Right cardiac atrium (tissue), 5 donors: Measurements from ENCODE around the gene NDUFAF2. TPM values are rescaled to one million over a fixed set of nuclear protein-coding genes. Genes with fewer than 3 reads are reported as not detected.
A peak's percentile ranks its signal among the peaks of the same experiment; 100 is the strongest.
"Not testable (repeated sequence)": the region's sequence is repeated elsewhere in the genome, so short reads cannot be mapped to it uniquely, and the experiment has no call there.

Source experiments
- ATAC-seq, 2 donors: fragments of 200-7000 bp; cut with Tn5 transposase; one replicate each; pipeline versions ENCODE4 v1.8.0 to v1.9.1; 2020; ENCODE audit warnings: moderate library complexity in 2 of 2, mild to moderate bottlenecking in 1 of 2
- DNase-seq, 3 donors: peaks; one replicate each; pipeline ENCODE4 v3.0.0-alpha.2; 2020
- H3K27ac ChIP-seq: one replicate; pipeline ENCODE4 v1.5.1; 2013; ENCODE audit warnings: mild to moderate bottlenecking, low read length, control low read depth, moderate library complexity
- H3K27me3 ChIP-seq: one replicate; pipeline ENCODE4 v1.6.1; 2013; ENCODE audit not compliant: control insufficient read depth, insufficient read depth
- H3K4me1 ChIP-seq: one replicate; pipeline ENCODE4 v1.6.1; 2013; ENCODE audit warnings: low read length; ENCODE audit not compliant: control insufficient read depth, insufficient read depth
- H3K4me3 ChIP-seq: one replicate; pipeline ENCODE4 v1.5.1; 2013; ENCODE audit warnings: low read length, control low read depth
- H3K9me3 ChIP-seq: one replicate; pipeline ENCODE4 v1.6.1; 2013; ENCODE audit warnings: low read length; ENCODE audit not compliant: control insufficient read depth
- WGBS: extraction: QIAGEN DNeasy Blood & Tissue Kit; methylation state at CpG from one replicate; pipeline ENCODE4 v1.1.7; 2013; 5-methylcytosine and 5-hydroxymethylcytosine counted together
- intact Hi-C, 4 donors: fragments of 100-400 bp; cut with DNase I; formaldehyde crosslinking; loops; one replicate each; pipeline versions ENCODE4 v1.11.0 to v1.14.0; 2022 to 2023
- polyA plus RNA-seq: library from polyadenylated mRNA; stranded (reverse); fragments of 200-250 nt; gene quantifications from one replicate; pipeline ENCODE4 v1.2.3, GENCODE V29; 2013
- total RNA-seq, 4 donors: library from RNA; stranded (reverse); fragmentation: NEBNext Ultra II Directional; extraction: Animal tissue kit (Norgen Biotek cat#: 25700); gene quantifications; one replicate each; pipeline ENCODE4 v1.2.1, GENCODE V29; 2021
- donor health status: healthy with polysubstance abuse.
- donor health status: DM: no; HTN: yes; CAD: no.
- donor health status: DM: no; HTN: no; CAD: no.
- donor health status: DM: no; HTN: yes; CAD: no; lungs with severe emphysema.
- donor health status: DM: yes; HTN: yes; CAD: no.

Gene NDUFAF2
- total and polyA plus RNA-seq, 5 donors, result 32.0 to 74.6 (median 34.8) TPM

DNA sequence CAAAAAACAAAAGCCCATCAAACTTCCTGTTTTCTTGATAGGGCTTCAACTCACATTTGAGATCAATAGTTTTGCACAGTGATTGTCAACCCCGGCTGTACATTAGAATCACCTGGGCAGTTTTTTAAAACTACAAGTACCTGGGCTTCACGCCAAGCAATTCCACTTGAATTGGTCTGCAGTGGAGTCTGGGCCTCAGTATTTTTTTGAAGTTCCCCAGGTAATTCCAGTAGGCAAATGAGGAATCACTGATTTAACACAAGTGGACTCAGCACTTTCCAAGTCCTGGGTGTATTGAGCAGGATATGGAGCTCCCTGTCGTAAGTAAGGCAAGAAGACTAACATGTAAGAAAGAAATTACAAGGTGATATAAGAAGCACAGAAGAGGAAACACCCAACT, 232.1 kb downstream of the NDUFAF2 start:
- 94% methylated on average over 3 of the region's 3 CpGs for WGBS
- DNase-seq (no peak), ATAC-seq (no peak)
- intact Hi-C loops, result no loop called here
- H3K4me1 ChIP-seq, result peaks cover 3% of the 10 kb centered on the region
- no peak overlapping the region for H3K4me3 ChIP-seq
- no peak overlapping the region for H3K27ac ChIP-seq
- H3K9me3 ChIP-seq, result no peaks in the 10 kb centered on the region
- H3K27me3 ChIP-seq, result no peaks in the 10 kb centered on the region

DNA sequence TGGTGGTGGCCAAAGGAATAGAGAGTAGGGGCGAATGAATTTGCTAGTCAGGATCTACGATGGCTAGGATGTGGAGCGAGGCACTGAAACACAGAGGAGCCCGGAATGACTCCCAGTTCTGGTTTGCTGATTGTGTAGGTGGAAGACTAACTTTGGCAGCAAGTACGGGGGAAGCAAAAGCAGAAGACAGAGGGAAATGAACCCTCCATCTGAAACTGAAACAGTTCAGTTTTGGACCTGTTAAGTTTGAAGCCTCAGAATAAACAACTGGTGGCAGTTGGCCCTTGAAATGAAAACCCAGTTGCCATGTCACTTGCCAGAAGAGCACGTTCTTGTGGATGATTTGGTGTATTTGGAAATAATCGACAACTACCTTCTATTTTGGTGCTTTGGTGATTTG, 232.7 kb downstream of the NDUFAF2 start:
- Histone ChIP-seq H3K4me3 (no peak overlapping the region), H3K27ac (no peak overlapping the region), H3K9me3 (no peaks in the 10 kb centered on the region), H3K4me1 (peaks cover 3% of the 10 kb centered on the region), H3K27me3 (no peaks in the 10 kb centered on the region)
- DNase-seq (no peak), ATAC-seq (no peak)
- intact Hi-C loops, result no loop called here
- 83% methylated on average over 7 of the region's 7 CpGs for WGBS

DNA sequence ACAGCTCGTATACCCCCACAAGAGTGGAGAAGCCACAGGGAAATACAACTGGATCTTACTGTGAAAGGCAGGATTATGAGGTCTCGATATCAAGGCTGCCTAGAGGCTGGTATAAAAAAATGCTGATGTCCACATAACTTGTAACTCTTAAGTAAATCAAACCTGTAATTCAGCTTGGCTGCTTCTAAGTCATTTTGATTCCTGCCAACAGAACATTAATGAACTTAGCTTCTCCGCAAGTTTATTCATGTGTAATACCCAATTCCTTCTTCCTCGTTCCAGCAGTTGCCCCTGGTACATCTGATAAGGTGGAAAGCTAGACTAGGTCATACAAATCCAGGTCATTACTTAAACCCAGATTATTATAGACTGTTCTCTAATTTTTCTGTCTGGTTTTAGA, 233.7 kb downstream of the NDUFAF2 start:
- no peaks in the 10 kb centered on the region for H3K27me3 ChIP-seq
- no peaks in the 10 kb centered on the region for H3K9me3 ChIP-seq
- 93% methylated on average over 4 of the region's 4 CpGs for WGBS
- H3K4me3 ChIP-seq, result no peak overlapping the region
- H3K27ac ChIP-seq, result no peak overlapping the region
- peaks cover 3% of the 10 kb centered on the region for H3K4me1 ChIP-seq
- intact Hi-C loops, result no loop called here
- ATAC-seq, result no peak
- no peak for DNase-seq

DNA sequence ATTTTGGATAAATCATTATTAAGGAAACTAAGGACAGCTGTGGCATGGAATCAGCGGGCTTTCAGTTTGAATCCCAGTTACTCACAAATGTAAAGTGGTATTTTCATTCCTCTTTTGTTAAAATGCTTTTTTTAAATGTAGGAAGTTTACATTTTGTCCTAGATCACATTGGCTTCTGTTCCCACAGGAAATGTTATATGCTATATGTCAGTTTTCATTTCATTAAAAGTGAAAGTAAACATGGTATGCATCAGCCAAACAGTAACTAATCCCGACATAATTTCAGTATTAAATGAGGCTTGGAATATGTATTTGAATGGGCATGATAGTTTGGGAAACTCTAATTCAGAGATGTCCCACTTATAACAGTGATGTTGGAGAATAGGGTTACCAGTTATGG, 235.9 kb downstream of the NDUFAF2 start:
- intact Hi-C loops, result no loop called here

DNA sequence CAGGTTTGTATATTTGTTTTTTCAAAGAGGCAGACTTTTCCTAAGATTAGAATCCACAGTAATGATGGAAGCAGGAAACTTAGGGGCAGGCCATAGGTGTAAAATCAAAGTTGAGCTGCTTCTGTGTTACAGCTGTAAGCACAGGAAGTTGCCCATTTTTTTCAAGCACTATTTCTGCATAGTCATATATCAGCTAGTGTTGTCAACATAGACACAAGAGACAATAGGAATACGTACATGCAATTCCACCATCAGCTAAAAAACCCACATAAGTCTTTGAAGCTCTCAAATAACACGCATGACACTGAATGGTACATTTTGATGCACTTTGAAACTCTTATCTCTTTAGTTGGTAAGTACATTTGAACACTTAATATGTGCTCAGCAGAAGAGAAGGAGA, 237.4 kb downstream of the NDUFAF2 start:
- WGBS, result 66% methylated on average over 2 of the region's 2 CpGs
- H3K27ac ChIP-seq, result no peak overlapping the region
- H3K4me3 ChIP-seq, result no peak overlapping the region
- no peaks in the 10 kb centered on the region for H3K27me3 ChIP-seq
- H3K4me1 ChIP-seq, result peaks cover 2% of the 10 kb centered on the region
- intact Hi-C loops, result no loop called here
- no peak for DNase-seq
- H3K9me3 ChIP-seq, result no peaks in the 10 kb centered on the region
- no peak for ATAC-seq

More for the DNA sequence above, 235.9 kb downstream of the NDUFAF2 start:
- H3K4me1 ChIP-seq, result peaks cover 3% of the 10 kb centered on the region
- no peaks in the 10 kb centered on the region for H3K27me3 ChIP-seq
- no peaks in the 10 kb centered on the region for H3K9me3 ChIP-seq
- 55% methylated on average over 2 of the region's 2 CpGs for WGBS
- H3K4me3 ChIP-seq, result peak overlapping the region; percentile 48
- DNase-seq (no peak), ATAC-seq (no peak)
- no peak overlapping the region for H3K27ac ChIP-seq

DNA sequence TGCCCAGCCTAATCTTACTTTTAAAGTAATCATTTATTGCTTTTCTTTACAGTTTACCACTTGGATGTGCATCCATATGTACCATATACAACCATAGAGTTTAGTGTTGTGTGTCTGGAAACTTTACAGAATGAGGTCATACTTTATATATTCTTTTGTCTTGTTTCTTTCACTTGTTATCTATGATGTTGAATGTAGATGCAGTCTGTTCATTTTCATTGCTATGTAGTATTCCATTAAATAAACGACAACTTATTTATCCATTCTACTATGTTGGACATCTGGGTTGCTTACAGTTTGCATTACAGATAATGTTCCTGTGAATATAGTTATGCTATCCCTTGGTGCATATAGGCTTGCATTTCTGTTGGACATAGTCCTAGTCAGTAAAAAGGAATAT, 238.5 kb downstream of the NDUFAF2 start:
- 95% methylated on average over 1 of the region's 1 CpG for WGBS
- Histone ChIP-seq H3K27me3 (no peaks in the 10 kb centered on the region), H3K4me1 (peaks cover 5% of the 10 kb centered on the region), H3K4me3 (no peak overlapping the region), H3K27ac (no peak overlapping the region), H3K9me3 (no peaks in the 10 kb centered on the region)
- ATAC-seq (no peak), DNase-seq (no peak)
- intact Hi-C loops, result no loop called here

DNA sequence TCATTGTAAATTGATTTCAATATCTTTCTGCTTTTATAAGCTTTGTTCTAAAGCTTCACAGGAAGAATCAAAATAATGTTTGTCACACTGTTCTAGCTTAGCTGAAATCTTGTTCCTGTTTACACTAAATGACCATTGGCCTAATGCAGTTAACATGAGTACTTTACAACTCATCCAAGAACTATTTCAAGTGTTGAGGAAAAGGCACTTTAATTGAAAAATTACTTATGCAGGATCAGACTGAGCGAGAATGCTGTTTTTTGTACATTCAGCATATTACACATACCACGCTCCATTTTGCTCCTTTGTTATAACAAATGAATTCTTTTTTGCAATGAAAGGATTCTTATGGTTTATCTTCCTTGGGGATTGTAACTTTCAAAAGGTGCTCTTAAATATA, 239.7 kb downstream of the NDUFAF2 start:
- no peaks in the 10 kb centered on the region for H3K27me3 ChIP-seq
- no peaks in the 10 kb centered on the region for H3K9me3 ChIP-seq
- H3K4me1 ChIP-seq, result peaks cover 5% of the 10 kb centered on the region
- H3K27ac ChIP-seq, result no peak overlapping the region
- intact Hi-C loops, result no loop called here
- no peak for DNase-seq
- H3K4me3 ChIP-seq, result no peak overlapping the region
- 88% methylated on average over 2 of the region's 2 CpGs for WGBS
- no peak for ATAC-seq

DNA sequence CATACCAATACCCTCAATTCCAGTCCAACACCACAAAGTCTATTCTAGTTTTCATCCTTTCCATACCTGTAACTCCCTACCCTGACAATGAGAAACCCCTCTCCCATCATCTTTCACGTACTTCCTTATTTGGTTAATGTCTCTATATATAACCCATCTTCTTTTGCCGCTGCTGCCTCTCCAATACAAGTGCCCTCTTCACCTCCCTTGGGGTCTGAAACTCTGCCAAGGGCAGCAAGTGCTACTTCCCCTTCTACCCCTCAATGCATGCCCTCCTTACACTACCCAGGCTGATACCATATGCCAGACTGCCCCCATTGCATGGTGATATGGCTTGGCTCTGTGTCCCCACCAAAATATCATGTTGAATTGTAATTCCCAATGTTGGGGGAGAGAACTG, 241.6 kb downstream of the NDUFAF2 start:
- intact Hi-C loops, result no loop called here
- no peak overlapping the region for H3K4me3 ChIP-seq
- no peak for ATAC-seq
- no peaks in the 10 kb centered on the region for H3K27me3 ChIP-seq
- WGBS, result 73% methylated on average over 2 of the region's 2 CpGs
- DNase-seq, result no peak
- peaks cover 5% of the 10 kb centered on the region for H3K4me1 ChIP-seq
- no peaks in the 10 kb centered on the region for H3K9me3 ChIP-seq
- H3K27ac ChIP-seq, result no peak overlapping the region

DNA sequence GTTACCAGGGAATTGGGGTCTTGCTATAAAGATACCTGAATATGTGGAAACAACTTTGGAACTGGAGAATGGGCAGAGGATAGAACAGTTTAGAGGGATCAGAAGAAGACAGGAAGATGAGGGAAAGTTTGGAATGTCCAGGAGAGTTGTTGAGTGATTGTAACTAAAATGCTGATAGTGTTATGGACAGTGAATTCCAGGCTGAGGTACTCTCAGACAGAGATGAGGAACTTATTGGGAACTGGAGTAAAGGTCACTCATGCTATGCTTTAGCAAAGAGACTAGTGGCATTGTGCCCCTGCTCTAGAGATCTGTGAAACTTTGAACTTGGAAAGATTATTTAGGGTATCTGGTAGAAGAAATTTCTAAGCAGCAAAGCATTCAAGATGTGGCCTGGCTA, 242.3 kb downstream of the NDUFAF2 start:
- H3K27ac ChIP-seq, DNase-seq, H3K4me3 ChIP-seq, H3K4me1 ChIP-seq, intact Hi-C loops, H3K9me3 ChIP-seq, H3K27me3 ChIP-seq: not testable (repeated sequence)
- ATAC-seq, result peak in 1 of 2 donors; percentile 64

DNA sequence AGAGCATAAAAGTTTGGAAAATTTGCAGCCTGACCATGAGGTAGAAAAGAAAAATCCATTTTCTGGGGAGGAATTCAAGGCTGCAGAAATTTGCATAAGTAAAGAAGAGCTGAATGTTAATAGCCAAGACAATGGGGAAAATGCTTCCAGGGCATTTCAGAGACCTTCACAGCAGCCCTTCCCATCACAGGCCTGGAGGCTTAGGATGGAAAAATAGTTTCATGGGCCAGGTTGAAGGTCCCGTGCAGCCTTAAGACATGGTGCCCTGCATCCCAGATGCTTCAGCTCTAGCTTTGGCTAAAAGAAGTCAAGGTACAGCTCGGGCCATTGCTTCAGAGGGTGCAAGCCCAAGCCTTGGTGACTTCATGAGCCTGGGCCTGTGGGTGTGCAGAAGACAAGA, 242.8 kb downstream of the NDUFAF2 start:
- H3K27me3 ChIP-seq, ATAC-seq, intact Hi-C loops, H3K27ac ChIP-seq, H3K4me1 ChIP-seq, DNase-seq, H3K4me3 ChIP-seq, H3K9me3 ChIP-seq: not testable (repeated sequence)
- 89% methylated on average over 2 of the region's 2 CpGs for WGBS

DNA sequence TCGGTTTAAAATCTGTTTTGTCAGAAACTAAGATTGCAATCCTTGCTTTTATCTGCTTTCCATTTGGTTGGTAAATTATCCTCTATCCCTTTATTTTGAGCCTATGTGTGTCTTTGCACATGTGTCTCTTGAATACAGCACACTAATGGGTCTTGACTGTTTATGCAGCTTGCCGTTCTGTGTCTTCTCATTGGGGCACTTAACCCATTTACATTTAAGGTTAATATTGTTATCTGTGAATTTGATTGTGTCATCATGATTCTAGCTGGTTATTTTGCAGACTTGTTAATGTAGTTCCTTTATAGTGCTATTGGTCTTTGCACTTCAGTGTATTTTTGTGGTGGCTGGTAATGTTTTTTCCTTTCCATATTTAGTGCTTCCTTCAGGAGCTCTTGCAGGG, 253.6 kb downstream of the NDUFAF2 start:
- Histone ChIP-seq H3K4me3 (no peak overlapping the region), H3K27me3 (no peaks in the 10 kb centered on the region), H3K4me1 (no peaks in the 10 kb centered on the region), H3K9me3 (no peaks in the 10 kb centered on the region), H3K27ac (no peak overlapping the region)
- ATAC-seq (no peak), DNase-seq (no peak)
- 94% methylated on average over 2 of the region's 2 CpGs for WGBS
- intact Hi-C loops, result no loop called here

DNA sequence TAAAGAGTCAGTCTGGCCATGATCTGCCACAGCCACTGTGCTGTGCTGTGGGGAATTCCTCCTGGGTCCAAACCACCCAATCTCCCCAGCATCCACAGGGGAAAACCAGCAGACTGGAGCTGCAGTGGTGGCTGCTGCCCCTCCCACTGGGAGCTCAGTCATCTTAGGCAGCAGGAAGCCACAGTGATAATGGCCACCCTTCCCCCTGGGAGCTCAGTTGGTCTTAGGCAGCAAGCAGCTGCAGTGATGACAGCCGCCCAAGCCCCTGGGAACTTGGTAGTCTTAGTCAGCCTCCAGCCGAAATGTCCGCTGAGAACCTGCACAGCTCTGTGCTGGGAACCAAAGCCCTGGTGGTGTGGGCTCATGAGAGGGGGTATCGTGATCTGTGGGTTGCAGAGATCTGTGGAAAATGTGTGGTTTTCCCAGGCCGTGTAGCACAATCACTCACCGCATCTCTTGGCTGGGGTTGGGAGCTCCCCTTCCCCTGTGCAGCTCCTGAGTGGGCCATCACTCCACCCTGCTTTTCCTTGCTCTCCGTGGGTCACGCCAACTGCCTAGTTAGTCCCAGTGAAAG, 255.7 kb downstream of the NDUFAF2 start:
- no peak overlapping the region for H3K27ac ChIP-seq
- ATAC-seq, result peak in 1 of 2 donors; percentile 24
- H3K4me1 ChIP-seq, result no peaks in the 10 kb centered on the region
- no peaks in the 10 kb centered on the region for H3K9me3 ChIP-seq
- intact Hi-C loops, result no loop called here
- no peak overlapping the region for H3K4me3 ChIP-seq
- 79% methylated on average over 8 of the region's 8 CpGs for WGBS
- no peak for DNase-seq
- no peaks in the 10 kb centered on the region for H3K27me3 ChIP-seq
